Glutamatergic neuron (in vitro differentiated cells): ENCODE measurements around the gene PAM16. TPM values are rescaled to one million over a fixed set of nuclear protein-coding genes. Genes with fewer than 3 reads are reported as not detected.

ENCODE experiments used
- DNase-seq: peaks from one replicate; pipeline ENCODE4 v3.0.0; 2022
- H3K27ac Mint-ChIP-seq: one replicate; pipeline ENCODE4 v1.8.0; 2020; ENCODE audit warnings: mild to moderate bottlenecking, mixed read lengths, inconsistent platforms; ENCODE audit not compliant: unreplicated experiment
- H3K27me3 Mint-ChIP-seq: one replicate; pipeline ENCODE4 v1.8.0; 2020; ENCODE audit warnings: mild to moderate bottlenecking, moderate library complexity, mixed read lengths, inconsistent platforms; ENCODE audit not compliant: unreplicated experiment
- H3K36me3 Mint-ChIP-seq: one replicate; pipeline ENCODE4 v1.8.0; 2020; ENCODE audit warnings: mild to moderate bottlenecking, mixed read lengths, inconsistent platforms; ENCODE audit not compliant: unreplicated experiment
- H3K4me1 Mint-ChIP-seq: one replicate; pipeline ENCODE4 v1.8.0; 2020; ENCODE audit warnings: mild to moderate bottlenecking, low read depth, mixed read lengths, inconsistent platforms; ENCODE audit not compliant: unreplicated experiment
- H3K4me3 Mint-ChIP-seq: one replicate; pipeline ENCODE4 v1.8.0; 2020; ENCODE audit warnings: mild to moderate bottlenecking, mixed read lengths, inconsistent platforms; ENCODE audit not compliant: unreplicated experiment
- H3K9me3 Mint-ChIP-seq: one replicate; pipeline ENCODE4 v1.8.0; 2020; ENCODE audit warnings: mild to moderate bottlenecking, moderate library complexity, mixed read lengths, inconsistent platforms; ENCODE audit not compliant: unreplicated experiment
- CTCF ChIP-seq: fragments of 200-600 bp; sonication (generic); IDR thresholded peaks from one replicate; pipeline ENCODE4 v1.5.0; 2021; ENCODE audit not compliant: partially characterized antibody, unreplicated experiment
- total RNA-seq: library from RNA; stranded (reverse); fragmentation: NEBNext Ultra II Directional; extraction: Animal tissue kit (Norgen Biotek cat#: 25700); gene quantifications from one replicate; pipeline ENCODE4 v1.2.1, GENCODE V29; 2021; ENCODE audit not compliant: unreplicated experiment

The PAM16 gene
- total RNA-seq, 1 donor from 2014 or later: 33.1 TPM

GRCh38 chr16:4342866-4343744, 8.0 kb downstream of the PAM16 start:
- Mint-ChIP-seq H3K9me3 (peaks cover 4% of the 10 kb centered on the region), H3K27ac (no peak overlapping the region), H3K27me3 (peaks cover 8% of the 10 kb centered on the region), H3K4me1 (peaks cover 2% of the 10 kb centered on the region), H3K4me3 (no peak overlapping the region), H3K36me3 (no peaks in the 10 kb centered on the region)
- TF ChIP-seq CTCF: no peak
- no peak for DNase-seq

- no peak for TF ChIP-seq CTCF
- Mint-ChIP-seq H3K27ac (no peak overlapping the region), H3K9me3 (peaks cover 4% of the 10 kb centered on the region)
Measured at GRCh38 chr16:4341250-4341649, 9.9 kb downstream of the PAM16 start.

GRCh38 chr16:4340443-4340842, 10.7 kb downstream of the PAM16 start:
- no peak overlapping the region for H3K4me3 Mint-ChIP-seq
- peaks cover 4% of the 10 kb centered on the region for H3K9me3 Mint-ChIP-seq

More at GRCh38 chr16:4341250-4341649, 9.9 kb downstream of the PAM16 start:
- Mint-ChIP-seq H3K4me1 (peaks cover 2% of the 10 kb centered on the region), H3K4me3 (no peak overlapping the region), H3K27me3 (peaks cover 8% of the 10 kb centered on the region), H3K36me3 (no peaks in the 10 kb centered on the region)
- no peak for DNase-seq

GRCh38 chr16:4339909-4340308, 11.2 kb downstream of the PAM16 start:
- Mint-ChIP-seq H3K27me3 (peaks cover 5% of the 10 kb centered on the region), H3K4me3 (no peak overlapping the region), H3K27ac (no peak overlapping the region), H3K9me3 (peaks cover 4% of the 10 kb centered on the region), H3K4me1 (peaks cover 2% of the 10 kb centered on the region), H3K36me3 (no peaks in the 10 kb centered on the region)
- no peak for TF ChIP-seq CTCF
- DNase-seq: no peak

More at GRCh38 chr16:4340443-4340842, 10.7 kb downstream of the PAM16 start:
- no peak for DNase-seq
- no peak for TF ChIP-seq CTCF
- Mint-ChIP-seq H3K4me1 (peaks cover 2% of the 10 kb centered on the region), H3K36me3 (no peaks in the 10 kb centered on the region), H3K27ac (no peak overlapping the region), H3K27me3 (peaks cover 6% of the 10 kb centered on the region)

- no peaks in the 10 kb centered on the region for H3K36me3 Mint-ChIP-seq
- H3K9me3 Mint-ChIP-seq: peaks cover 1% of the 10 kb centered on the region
- no peak for DNase-seq
- H3K4me3 Mint-ChIP-seq: no peak overlapping the region
- peaks cover 3% of the 10 kb centered on the region for H3K27me3 Mint-ChIP-seq
- H3K27ac Mint-ChIP-seq: no peak overlapping the region
- peaks cover 2% of the 10 kb centered on the region for H3K4me1 Mint-ChIP-seq
- TF ChIP-seq CTCF: no peak
Measured at GRCh38 chr16:4339455-4339854, 11.7 kb downstream of the PAM16 start.
